Epithelial cell of esophagus (primary cell): Measurements from ENCODE around the gene PCSK6.
"Not testable (repeated sequence)": the region's sequence is repeated elsewhere in the genome, so short reads cannot be mapped to it uniquely, and the experiment has no call there.

Experiments
- DNase-seq: peaks from one replicate; pipeline ENCODE4 v3.0.0; 2010; ENCODE audit warnings: low read depth
- H3K4me3 ChIP-seq: 2 replicates; pipeline ENCODE4 v1.5.1; 2011; ENCODE audit warnings: mild to moderate bottlenecking, low read length, control low read depth
- TF ChIP-seq, protein P1 (sequence below): IDR thresholded peaks from 2 replicates; pipeline ENCODE4 v1.5.1; 2011; ENCODE audit warnings: low read depth, mild to moderate bottlenecking, low read length, control low read depth, inconsistent platforms; ENCODE audit not compliant: insufficient read depth; ENCODE audit errors: missing control alignments

Gene PCSK6

DNA sequence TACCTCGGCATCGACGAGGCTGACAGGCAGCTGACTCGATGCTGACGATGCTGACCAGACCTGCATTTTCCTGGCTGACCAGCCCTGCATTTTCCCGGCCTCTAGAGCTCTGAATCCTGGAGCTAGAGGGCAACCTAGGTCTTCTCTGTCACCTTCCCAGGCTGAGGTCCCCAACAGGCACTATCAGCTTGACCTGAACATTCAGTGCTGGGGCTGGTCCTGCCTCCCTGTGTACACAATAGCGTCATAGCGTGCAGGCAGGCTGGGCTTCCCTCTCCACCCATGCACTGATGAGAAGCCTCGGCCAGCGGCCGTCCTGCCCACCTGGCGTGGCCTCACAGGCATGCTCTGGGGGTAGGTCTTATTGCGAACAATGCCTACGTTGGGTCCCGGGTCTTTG, 132.2 kb downstream of the PCSK6 start:
- DNase-seq: peak; percentile 41
- TF ChIP-seq, protein P1, sequence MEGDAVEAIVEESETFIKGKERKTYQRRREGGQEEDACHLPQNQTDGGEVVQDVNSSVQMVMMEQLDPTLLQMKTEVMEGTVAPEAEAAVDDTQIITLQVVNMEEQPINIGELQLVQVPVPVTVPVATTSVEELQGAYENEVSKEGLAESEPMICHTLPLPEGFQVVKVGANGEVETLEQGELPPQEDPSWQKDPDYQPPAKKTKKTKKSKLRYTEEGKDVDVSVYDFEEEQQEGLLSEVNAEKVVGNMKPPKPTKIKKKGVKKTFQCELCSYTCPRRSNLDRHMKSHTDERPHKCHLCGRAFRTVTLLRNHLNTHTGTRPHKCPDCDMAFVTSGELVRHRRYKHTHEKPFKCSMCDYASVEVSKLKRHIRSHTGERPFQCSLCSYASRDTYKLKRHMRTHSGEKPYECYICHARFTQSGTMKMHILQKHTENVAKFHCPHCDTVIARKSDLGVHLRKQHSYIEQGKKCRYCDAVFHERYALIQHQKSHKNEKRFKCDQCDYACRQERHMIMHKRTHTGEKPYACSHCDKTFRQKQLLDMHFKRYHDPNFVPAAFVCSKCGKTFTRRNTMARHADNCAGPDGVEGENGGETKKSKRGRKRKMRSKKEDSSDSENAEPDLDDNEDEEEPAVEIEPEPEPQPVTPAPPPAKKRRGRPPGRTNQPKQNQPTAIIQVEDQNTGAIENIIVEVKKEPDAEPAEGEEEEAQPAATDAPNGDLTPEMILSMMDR: no peak

DNA sequence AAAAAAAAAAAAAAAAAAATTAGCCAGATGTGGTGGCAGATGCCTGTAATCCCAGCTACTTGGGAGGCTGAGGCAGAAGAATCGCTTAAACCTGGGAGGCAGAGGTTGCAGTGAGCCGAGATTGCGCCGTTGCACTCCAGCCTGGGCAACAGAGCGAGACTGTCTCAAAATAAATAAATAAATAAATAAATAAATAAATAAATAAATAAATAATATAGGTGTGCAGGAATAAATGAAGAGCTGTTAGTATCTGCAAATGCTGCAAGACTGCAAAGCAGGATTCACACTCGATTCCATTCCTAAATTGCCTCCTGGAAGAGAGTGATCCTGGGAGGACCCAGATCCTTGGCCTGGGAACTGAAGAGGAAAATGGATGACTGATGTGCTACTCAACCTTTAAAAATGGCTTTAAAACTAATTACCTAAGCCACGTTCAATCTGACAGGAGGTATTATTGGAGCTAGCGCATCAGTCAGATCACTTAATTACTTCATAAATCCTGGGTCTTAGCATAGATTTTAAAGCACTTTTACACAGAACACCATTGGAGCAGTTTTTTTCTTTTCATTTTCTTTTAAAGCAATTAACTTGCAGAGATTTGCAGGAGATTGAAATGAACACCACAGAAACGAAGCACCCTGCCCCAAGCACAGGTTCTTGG, 132.9 kb downstream of the PCSK6 start:
- DNase-seq, H3K4me3 ChIP-seq: not testable (repeated sequence)

More for the DNA sequence above, 132.2 kb downstream of the PCSK6 start:
- H3K4me3 ChIP-seq: no peak overlapping the region

DNA sequence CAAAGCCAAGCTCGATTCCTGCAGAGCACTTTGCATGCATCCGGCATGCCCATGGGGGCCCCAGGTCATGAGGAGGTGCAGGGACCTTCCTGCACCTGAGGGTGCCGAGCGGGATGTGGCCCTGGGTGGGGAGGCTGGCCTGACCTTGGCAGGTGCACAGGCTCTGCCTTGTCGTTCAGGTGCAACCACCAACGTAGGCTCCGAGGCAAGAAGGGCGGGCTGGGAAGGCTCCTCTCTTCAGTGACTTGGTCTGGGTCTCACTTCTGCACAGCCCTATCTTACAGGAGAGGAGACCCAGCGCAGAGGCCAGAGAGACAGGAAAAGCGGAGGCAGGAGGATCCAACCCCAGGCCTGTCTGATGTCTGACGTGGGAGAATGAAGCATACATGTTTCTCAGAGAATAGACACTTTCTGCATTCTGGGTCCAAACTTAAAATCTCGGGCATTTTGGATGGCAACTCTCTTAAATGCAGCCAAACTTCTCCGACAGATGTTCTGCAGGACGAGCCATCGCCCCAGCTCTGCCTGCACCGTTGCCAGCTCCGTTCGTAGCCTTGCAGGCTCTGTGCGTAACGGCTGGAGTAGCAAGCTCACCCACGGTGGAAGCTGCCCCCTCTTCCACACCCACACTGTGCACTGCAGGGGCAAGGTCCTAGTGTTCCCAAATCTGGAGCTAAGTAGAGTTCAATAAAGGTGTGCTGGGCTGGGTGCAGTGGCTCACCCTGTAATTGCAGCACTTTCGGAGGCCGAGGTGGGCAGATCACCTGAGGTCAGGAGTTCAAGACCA, 133.6 kb downstream of the PCSK6 start:
- DNase-seq: no peak
- TF ChIP-seq, protein P1: no peak
- H3K4me3 ChIP-seq: no peak overlapping the region

DNA sequence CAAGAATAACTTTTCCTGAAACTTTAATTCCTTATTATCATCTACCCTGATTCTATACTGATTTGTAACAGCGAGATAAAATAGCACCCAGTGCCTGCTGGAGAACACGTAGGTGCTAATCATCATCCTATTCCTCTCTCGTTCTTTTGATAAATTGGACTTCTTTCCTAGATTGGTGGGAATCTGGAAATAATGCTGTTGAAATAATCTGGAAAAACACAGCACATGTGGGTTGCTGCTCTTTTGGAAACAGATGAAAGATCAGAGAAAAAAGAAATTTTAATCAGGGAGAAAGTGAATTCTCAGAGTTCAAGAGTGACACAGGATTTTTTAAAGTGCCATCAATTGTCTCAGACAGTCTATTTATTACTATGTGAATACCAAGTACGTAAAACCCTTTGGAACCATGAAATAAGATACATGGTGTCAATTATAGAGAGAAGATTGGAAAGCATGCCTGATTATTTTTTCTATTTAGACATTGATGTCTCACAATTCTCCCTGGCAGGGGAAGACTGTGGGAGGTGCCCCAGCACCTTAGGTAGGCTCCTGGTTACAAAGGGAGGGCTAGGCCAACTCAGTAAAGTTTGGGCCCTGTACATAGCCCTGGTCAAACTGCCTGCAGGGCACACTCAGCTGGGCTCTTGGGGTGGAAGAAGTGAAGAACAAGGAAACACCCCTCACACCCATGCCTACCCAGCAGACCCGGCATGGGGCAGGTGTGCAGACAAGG, 134.4 kb downstream of the PCSK6 start:
- TF ChIP-seq, protein P1: no peak
- DNase-seq: no peak
- H3K4me3 ChIP-seq: no peak overlapping the region

DNA sequence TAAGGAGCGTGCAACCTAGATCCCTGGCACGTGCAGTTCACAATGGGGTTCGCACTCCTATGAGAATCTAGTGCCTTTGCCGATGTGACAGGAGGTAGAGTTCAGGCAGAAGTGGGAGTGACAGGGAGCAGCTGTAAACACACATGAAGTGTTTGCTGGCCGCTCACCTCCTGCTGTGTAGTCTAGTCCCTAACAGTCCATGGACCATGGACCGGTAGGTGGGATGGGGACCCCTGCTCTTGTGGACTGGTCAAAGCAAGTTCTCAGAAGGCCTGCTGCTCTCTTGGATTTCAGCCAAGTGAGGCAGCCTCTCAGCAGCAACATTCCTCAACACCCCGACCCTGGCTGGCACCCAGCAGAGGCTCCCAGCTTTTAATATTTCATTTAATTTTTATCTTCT, 136.3 kb downstream of the PCSK6 start:
- no peak overlapping the region for H3K4me3 ChIP-seq
- no peak for DNase-seq
- TF ChIP-seq, protein P1: no peak

DNA sequence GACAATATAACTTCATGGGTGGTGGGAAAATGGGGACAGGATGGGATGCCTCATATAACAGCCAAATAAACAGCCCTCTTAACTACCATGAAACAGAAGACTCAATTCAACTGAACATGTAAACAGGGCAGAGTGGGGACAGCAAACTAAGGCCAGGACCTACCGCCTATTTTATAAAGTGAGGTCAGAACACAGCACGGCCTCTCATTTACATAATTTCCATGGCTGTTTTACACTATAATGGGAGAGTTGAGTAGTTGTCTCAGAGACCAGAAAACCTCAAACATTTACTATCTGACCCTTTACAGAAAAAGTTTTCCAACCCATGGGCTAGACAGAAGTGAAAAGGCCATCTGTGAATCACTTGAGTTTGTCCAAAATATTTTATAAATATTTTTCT, 137.8 kb downstream of the PCSK6 start:
- no peak overlapping the region for H3K4me3 ChIP-seq
- TF ChIP-seq, protein P1: no peak
- DNase-seq: no peak

DNA sequence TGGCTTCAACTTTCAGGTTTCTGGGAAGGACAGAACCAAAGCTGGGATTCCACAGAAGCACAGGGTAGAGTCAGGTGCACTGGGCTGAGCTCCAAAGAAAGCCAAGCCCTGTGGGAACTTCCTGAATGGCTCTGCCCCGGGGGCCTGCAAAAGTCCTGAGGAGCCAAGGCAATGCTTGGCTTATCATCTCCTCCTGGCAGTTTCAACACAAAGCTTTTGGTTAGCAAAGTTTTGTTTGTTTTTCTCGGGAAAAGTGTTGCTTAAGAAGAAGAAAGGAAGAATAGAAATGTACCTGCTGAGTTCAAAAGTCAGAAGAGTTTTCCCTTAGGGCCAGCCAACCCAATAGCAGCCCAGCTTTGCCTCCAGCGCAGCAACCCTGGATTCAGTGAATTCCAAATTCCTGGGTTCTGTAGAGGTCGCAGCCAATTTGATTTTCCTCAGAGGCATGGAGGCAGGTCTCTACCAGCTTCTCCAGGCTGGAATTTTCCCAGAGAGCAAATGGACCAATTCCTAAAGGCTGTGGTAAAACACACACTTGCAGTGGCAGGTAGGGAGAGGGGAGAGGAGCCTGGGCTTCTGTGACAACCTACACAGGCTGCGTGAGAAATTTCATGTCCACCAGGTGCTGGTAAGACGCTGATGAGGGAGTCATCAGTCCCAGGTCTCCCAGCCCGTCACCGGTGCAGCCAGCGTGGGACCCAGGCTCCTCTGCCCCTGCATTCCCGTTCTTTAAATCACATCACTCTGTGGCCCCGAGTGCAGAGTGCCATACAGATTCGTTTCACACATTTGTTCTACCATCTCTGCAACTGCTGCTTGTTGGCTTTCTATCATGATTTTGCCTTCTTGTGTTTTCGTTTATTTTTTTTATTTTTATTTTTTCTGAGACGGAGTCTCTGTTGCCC, 140.2 kb downstream of the PCSK6 start:
- TF ChIP-seq, protein P1: no peak
- no peak overlapping the region for H3K4me3 ChIP-seq
- peak; percentile 74 for DNase-seq
